MM.1S (cell line): ENCODE results near the gene CORO7.

ENCODE experiments used
- EZH2 ChIP-seq: fragments of 300-600 bp; sonication (generic); optimal IDR thresholded peaks from 2 replicates; pipeline ENCODE3; 2017; ENCODE audit warnings: low read depth, mild to moderate bottlenecking, antibody characterized with exemption, low read length, mixed read lengths
- EZH2phosphoT487 ChIP-seq: fragments of 300-600 bp; sonication (generic); IDR thresholded peaks from 2 replicates; pipeline ENCODE4 v1.6.1; 2018; ENCODE audit warnings: antibody characterized with exemption, low read length
- TF ChIP-seq, protein P1 (sequence below): fragments of 300-600 bp; sonication (generic); IDR thresholded peaks from 2 replicates; pipeline ENCODE4 v1.5.1; 2016; ENCODE audit warnings: antibody characterized with exemption, low read length, mixed read lengths

DNA sequence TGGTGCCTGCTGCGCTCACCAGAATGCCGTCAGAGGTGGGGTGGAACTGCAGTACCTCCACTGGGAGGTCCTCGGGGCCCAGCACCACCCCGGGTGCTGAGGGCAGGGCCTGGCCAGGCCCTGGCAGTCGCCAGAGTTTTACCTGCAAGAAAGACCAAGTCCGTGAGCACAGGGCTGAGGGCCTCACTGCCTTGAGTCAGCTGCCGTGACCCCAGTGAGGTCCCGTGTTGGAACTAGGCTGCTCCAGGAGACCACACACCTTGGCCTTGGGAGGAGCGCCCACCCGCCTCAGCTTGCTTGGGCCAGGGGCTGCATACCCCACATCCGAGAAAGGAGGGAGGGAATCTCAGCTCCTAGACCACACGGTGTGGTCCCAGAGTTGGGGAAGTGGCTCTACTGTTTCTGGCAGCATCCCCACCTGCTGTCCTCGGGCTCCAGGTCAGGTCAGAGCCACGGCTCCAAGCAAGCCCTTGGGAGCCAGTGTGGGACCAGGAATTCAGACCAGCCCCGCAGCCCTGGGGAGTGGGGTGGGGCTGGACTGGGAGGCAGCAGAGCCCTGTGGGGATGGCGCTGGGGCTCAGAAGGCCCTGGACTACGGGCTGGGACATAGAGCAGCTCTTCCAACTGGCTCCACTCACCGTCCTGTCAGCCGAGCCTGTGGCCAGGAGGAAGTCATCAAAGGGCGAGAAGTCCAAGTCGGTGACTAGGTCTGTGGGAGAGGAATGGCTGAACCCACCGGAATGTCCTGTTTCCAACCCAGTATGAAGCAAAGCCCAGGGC lies 8.7 kb downstream of the CORO7 start:
- TF ChIP-seq EZH2 (no peak), EZH2phosphoT487 (no peak)
- TF ChIP-seq, protein P1, sequence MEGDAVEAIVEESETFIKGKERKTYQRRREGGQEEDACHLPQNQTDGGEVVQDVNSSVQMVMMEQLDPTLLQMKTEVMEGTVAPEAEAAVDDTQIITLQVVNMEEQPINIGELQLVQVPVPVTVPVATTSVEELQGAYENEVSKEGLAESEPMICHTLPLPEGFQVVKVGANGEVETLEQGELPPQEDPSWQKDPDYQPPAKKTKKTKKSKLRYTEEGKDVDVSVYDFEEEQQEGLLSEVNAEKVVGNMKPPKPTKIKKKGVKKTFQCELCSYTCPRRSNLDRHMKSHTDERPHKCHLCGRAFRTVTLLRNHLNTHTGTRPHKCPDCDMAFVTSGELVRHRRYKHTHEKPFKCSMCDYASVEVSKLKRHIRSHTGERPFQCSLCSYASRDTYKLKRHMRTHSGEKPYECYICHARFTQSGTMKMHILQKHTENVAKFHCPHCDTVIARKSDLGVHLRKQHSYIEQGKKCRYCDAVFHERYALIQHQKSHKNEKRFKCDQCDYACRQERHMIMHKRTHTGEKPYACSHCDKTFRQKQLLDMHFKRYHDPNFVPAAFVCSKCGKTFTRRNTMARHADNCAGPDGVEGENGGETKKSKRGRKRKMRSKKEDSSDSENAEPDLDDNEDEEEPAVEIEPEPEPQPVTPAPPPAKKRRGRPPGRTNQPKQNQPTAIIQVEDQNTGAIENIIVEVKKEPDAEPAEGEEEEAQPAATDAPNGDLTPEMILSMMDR = no peak
